AG10803 (cell line): ENCODE results near the gene SMCO3.

Experiments
- DNase-seq: peaks from one replicate; pipeline ENCODE4 v3.0.0; 2010; ENCODE audit warnings: low read depth
- H3K4me3 ChIP-seq: 2 replicates; pipeline ENCODE4 v1.5.1; 2011; ENCODE audit warnings: mild to moderate bottlenecking, low read length, control low read depth
- TF ChIP-seq, protein P1 (sequence below): conservative IDR thresholded peaks from 2 replicates; pipeline ENCODE4 v1.5.1; 2011; ENCODE audit warnings: mild to moderate bottlenecking, low read length, control low read depth, inconsistent platforms

The SMCO3 gene

GRCh38 chr12:14833336-14833735 is 19.4 kb upstream of the SMCO3 start:
- TF ChIP-seq, protein P1, sequence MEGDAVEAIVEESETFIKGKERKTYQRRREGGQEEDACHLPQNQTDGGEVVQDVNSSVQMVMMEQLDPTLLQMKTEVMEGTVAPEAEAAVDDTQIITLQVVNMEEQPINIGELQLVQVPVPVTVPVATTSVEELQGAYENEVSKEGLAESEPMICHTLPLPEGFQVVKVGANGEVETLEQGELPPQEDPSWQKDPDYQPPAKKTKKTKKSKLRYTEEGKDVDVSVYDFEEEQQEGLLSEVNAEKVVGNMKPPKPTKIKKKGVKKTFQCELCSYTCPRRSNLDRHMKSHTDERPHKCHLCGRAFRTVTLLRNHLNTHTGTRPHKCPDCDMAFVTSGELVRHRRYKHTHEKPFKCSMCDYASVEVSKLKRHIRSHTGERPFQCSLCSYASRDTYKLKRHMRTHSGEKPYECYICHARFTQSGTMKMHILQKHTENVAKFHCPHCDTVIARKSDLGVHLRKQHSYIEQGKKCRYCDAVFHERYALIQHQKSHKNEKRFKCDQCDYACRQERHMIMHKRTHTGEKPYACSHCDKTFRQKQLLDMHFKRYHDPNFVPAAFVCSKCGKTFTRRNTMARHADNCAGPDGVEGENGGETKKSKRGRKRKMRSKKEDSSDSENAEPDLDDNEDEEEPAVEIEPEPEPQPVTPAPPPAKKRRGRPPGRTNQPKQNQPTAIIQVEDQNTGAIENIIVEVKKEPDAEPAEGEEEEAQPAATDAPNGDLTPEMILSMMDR, result no peak
- DNase-seq, result no peak
- no peak overlapping the region for H3K4me3 ChIP-seq

GRCh38 chr12:14828892-14829291 is 14.9 kb upstream of the SMCO3 start:
- DNase-seq, result peak; percentile 12
- TF ChIP-seq, protein P1, result no peak
- H3K4me3 ChIP-seq, result no peak overlapping the region

GRCh38 chr12:14827043-14827442 is 13.1 kb upstream of the SMCO3 start:
- TF ChIP-seq, protein P1, result no peak
- H3K4me3 ChIP-seq, result no peak overlapping the region
- no peak for DNase-seq

- TF ChIP-seq, protein P1, result no peak
- DNase-seq, result no peak
- no peak overlapping the region for H3K4me3 ChIP-seq
Observed at GRCh38 chr12:14826491-14826890, 12.5 kb upstream of the SMCO3 start.

GRCh38 chr12:14825256-14825655 is 11.3 kb upstream of the SMCO3 start:
- TF ChIP-seq, protein P1, result no peak
- no peak for DNase-seq
- no peak overlapping the region for H3K4me3 ChIP-seq

GRCh38 chr12:14824012-14824634 is 10.1 kb upstream of the SMCO3 start:
- no peak for DNase-seq
- TF ChIP-seq, protein P1, result no peak
- H3K4me3 ChIP-seq, result no peak overlapping the region

- TF ChIP-seq, protein P1, result no peak
- H3K4me3 ChIP-seq, result no peak overlapping the region
- DNase-seq, result no peak
Observed at GRCh38 chr12:14811486-14811885, 2.5 kb downstream of the SMCO3 start.
